Parathyroid adenoma (tissue), 2 donors: ENCODE measurements around the gene PTTG1IP2.

Experiments
- H2AFZ ChIP-seq: fragments of 300-600 bp; sonication (generic); one replicate; pipeline ENCODE4 v1.7.0; 2017; ENCODE audit warnings: antibody characterized with exemption, mild to moderate bottlenecking
- H3K27ac ChIP-seq: fragments of 300-600 bp; sonication (generic); one replicate; pipeline ENCODE4 v1.7.0; 2017
- H3K27me3 ChIP-seq: fragments of 300-600 bp; sonication (generic); one replicate; pipeline ENCODE4 v1.7.0; 2017; ENCODE audit warnings: low read length; ENCODE audit not compliant: control insufficient read depth, insufficient read depth
- H3K36me3 ChIP-seq: fragments of 300-600 bp; sonication (generic); one replicate; pipeline ENCODE4 v1.7.0; 2017; ENCODE audit warnings: low read length; ENCODE audit not compliant: control insufficient read depth, insufficient read depth
- H3K4me1 ChIP-seq: fragments of 300-600 bp; sonication (generic); one replicate; pipeline ENCODE4 v1.7.0; 2017; ENCODE audit warnings: control low read depth
- H3K4me2 ChIP-seq: fragments of 300-600 bp; sonication (generic); one replicate; pipeline ENCODE4 v1.7.0; 2017; ENCODE audit warnings: low read length
- H3K4me3 ChIP-seq: fragments of 300-600 bp; sonication (generic); one replicate; pipeline ENCODE4 v1.7.0; 2017; ENCODE audit warnings: low read depth, low read length
- H3K79me2 ChIP-seq: fragments of 300-600 bp; sonication (generic); one replicate; pipeline ENCODE4 v1.7.0; 2017; ENCODE audit warnings: control low read depth
- H3K9ac ChIP-seq: fragments of 300-600 bp; sonication (generic); one replicate; pipeline ENCODE4 v1.7.0; 2017; ENCODE audit warnings: mild to moderate bottlenecking
- H3K9me3 ChIP-seq: fragments of 300-600 bp; sonication (generic); one replicate; pipeline ENCODE4 v1.7.0; 2017; ENCODE audit warnings: low read length; ENCODE audit not compliant: control insufficient read depth
- TF ChIP-seq, protein P1 (sequence below): fragments of 300-600 bp; sonication (generic); IDR thresholded peaks from one replicate; pipeline ENCODE4 v1.7.0; 2017; ENCODE audit warnings: antibody characterized with exemption, mild to moderate bottlenecking
- donor health status: primary hyperparathyroidism.

Gene PTTG1IP2

DNA sequence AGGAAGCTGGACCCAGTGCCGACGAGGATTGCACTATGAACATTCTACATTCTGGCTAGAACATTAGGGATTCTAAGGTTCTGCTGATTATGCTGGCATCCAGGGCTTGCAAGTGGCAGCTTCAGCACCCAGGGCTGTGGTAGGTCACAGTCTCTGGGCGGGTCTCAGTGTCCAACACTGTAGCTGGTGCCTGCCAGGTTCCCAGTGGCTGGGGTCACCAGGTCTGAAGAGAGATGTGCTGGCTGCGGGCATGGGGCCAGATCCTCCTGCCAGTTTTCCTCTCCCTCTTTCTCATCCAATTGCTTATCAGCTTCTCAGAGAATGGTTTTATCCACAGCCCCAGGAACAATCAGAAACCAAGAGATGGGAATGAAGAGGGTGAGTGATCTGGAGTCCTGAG, at the start of gene PTTG1IP2:
Gene PTTG1IP2 (plus strand): TSS at position 86 of the 400 bp plus-strand sequence. CDS start 148 bp downstream, at position 234.
- H3K36me3 ChIP-seq, result no peaks in the 10 kb centered on the region
- H3K9ac ChIP-seq, result no peak within 1 kb of the TSS
- no peak within 1 kb of the TSS for H3K27ac ChIP-seq
- TF ChIP-seq, protein P1, sequence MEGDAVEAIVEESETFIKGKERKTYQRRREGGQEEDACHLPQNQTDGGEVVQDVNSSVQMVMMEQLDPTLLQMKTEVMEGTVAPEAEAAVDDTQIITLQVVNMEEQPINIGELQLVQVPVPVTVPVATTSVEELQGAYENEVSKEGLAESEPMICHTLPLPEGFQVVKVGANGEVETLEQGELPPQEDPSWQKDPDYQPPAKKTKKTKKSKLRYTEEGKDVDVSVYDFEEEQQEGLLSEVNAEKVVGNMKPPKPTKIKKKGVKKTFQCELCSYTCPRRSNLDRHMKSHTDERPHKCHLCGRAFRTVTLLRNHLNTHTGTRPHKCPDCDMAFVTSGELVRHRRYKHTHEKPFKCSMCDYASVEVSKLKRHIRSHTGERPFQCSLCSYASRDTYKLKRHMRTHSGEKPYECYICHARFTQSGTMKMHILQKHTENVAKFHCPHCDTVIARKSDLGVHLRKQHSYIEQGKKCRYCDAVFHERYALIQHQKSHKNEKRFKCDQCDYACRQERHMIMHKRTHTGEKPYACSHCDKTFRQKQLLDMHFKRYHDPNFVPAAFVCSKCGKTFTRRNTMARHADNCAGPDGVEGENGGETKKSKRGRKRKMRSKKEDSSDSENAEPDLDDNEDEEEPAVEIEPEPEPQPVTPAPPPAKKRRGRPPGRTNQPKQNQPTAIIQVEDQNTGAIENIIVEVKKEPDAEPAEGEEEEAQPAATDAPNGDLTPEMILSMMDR, result no peak
- H3K9me3 ChIP-seq, result no peaks in the 10 kb centered on the region
- no peaks in the 10 kb centered on the region for H3K79me2 ChIP-seq
- no peak within 1 kb of the TSS for H2AFZ ChIP-seq
- H3K4me3 ChIP-seq, result no peak within 1 kb of the TSS
- H3K4me1 ChIP-seq, result no peaks in the 10 kb centered on the region
- H3K4me2 ChIP-seq, result no peak within 1 kb of the TSS
- H3K27me3 ChIP-seq, result no peaks in the 10 kb centered on the region

DNA sequence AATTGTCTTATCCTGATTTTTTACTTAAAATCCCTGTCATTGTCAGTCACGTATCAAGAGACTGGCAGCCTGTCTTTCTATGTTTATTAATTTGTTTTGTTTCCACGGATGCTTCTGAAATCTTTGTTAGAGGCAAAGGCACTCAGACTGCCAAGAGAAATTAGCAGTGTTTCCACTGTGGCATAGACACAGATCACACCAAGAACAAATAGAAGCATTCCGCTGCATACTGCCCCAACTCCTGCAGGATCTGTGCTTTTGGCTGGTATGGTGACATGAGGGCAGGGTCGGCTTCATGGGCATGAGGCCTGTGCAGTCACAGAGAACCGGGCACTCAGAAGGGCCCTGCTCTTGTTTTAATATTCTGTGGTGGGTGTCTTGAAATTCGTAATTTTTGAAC, 47.8 kb upstream of the PTTG1IP2 start:
- H2AFZ ChIP-seq, result no peak overlapping the region
- H3K4me2 ChIP-seq, result no peak overlapping the region
- H3K36me3 ChIP-seq, result no peaks in the 10 kb centered on the region
- no peaks in the 10 kb centered on the region for H3K9me3 ChIP-seq
- H3K27me3 ChIP-seq, result no peaks in the 10 kb centered on the region
- TF ChIP-seq, protein P1, result no peak
- no peak overlapping the region for H3K27ac ChIP-seq
- no peaks in the 10 kb centered on the region for H3K79me2 ChIP-seq
- H3K4me3 ChIP-seq, result no peak overlapping the region
- no peak overlapping the region for H3K9ac ChIP-seq
- no peaks in the 10 kb centered on the region for H3K4me1 ChIP-seq

DNA sequence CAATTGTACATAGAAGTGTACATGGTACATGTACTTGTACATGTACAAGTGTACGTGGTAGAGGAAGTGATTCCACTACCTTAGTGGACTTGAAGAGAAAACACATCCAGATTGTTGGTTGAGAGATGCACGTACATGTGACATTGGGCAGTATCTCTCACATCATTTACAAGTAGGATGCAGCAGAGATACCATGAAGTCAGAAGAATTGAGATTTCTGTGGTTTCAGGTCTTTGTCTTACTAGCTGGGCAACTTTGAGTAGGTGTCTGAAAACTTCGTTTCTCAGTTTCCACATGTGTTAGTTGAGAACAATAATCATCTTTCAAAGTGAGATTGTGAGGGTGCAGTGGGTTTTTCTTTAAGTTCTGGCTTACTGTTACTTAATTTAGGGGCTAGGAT, 44.7 kb upstream of the PTTG1IP2 start:
- no peak overlapping the region for H3K4me3 ChIP-seq
- TF ChIP-seq, protein P1, result no peak

DNA sequence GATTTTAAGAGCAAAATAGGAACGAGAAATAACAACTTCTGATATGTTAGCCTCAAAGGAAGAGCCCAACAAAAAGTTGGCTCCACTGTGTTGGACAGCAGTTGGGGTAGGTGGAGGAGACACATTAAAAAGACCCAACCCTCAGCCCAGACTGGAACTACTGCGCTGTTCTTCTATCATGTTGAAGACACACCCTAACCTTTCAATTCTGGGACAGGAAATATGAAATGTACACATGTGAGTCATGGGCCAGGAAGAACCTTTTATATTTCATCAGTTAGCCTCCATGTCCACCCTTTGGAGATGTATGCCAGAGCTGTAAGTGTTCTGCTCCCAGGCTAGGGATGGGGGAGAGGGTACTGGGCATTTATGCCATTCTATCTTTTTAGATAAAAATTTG, 44.1 kb upstream of the PTTG1IP2 start:
- Histone ChIP-seq H2AFZ (no peak overlapping the region), H3K79me2 (no peaks in the 10 kb centered on the region), H3K4me2 (no peak overlapping the region), H3K27me3 (no peaks in the 10 kb centered on the region), H3K9me3 (no peaks in the 10 kb centered on the region), H3K4me1 (no peaks in the 10 kb centered on the region), H3K36me3 (no peaks in the 10 kb centered on the region), H3K9ac (no peak overlapping the region), H3K4me3 (no peak overlapping the region), H3K27ac (no peak overlapping the region)
- TF ChIP-seq, protein P1, result no peak

More for the DNA sequence above, 44.7 kb upstream of the PTTG1IP2 start:
- no peaks in the 10 kb centered on the region for H3K4me1 ChIP-seq
- H3K4me2 ChIP-seq, result no peak overlapping the region
- H3K27me3 ChIP-seq, result no peaks in the 10 kb centered on the region
- no peak overlapping the region for H2AFZ ChIP-seq
- no peaks in the 10 kb centered on the region for H3K79me2 ChIP-seq
- no peaks in the 10 kb centered on the region for H3K9me3 ChIP-seq
- no peaks in the 10 kb centered on the region for H3K36me3 ChIP-seq
- no peak overlapping the region for H3K9ac ChIP-seq
- no peak overlapping the region for H3K27ac ChIP-seq

DNA sequence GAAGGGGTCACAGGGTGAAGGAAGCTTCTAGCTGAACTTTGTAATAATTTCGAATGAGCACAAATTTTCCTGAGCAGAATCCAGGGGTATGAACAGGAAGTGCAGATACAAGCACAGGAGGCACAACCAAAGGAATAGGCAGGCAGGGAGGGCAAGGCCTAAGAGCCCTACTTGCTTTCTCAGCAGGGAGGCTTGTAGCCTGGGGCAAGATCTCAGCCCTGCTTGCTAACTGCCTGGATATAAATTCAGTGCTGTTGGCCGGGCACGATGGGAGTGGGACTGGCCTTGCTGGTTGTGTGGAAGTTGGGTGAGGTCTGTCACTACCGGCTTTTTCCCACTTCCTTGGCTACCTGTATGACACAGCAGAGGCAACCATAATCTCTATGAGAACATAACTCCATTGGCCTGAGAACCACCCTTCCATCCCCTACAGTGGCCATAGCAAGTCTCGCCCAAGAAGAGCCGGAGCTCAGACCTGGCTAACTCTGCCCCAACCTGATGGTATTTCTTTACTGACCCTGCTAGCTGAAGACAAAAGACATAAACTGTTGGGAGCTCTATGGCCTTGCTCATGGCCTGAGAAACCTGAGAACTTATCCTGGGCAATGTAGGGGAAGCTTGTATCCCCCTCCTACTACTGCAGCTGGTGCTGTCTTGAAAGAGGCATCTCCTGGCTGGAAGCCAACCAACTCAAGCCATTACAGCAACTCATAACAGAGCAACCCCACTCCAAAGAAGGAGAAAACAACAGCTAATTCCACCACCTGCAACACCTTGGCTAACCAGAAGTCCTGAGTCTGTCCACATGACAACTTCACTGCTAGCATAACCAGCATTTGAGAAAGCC, 38.6 kb upstream of the PTTG1IP2 start:
- Histone ChIP-seq H3K4me1 (no peaks in the 10 kb centered on the region), H2AFZ (no peak overlapping the region), H3K27ac (no peak overlapping the region), H3K27me3 (no peaks in the 10 kb centered on the region), H3K4me3 (no peak overlapping the region), H3K4me2 (no peak overlapping the region), H3K9ac (no peak overlapping the region), H3K79me2 (no peaks in the 10 kb centered on the region), H3K9me3 (no peaks in the 10 kb centered on the region), H3K36me3 (no peaks in the 10 kb centered on the region)
- TF ChIP-seq, protein P1, result no peak
